Right atrium auricular region (tissue), 2 donors: ENCODE measurements around the gene HASPIN. TPM values are rescaled to one million over a fixed set of nuclear protein-coding genes. Genes with fewer than 3 reads are reported as not detected.

Source experiments
- DNase-seq: peaks from one replicate; pipeline ENCODE4 v3.0.0-alpha.2; 2019; ENCODE audit warnings: low spot score
- H3K27ac ChIP-seq, 2 donors: fragments of 200-600 bp; sonication (generic); 1 replicate in 1 of 2; 2 replicates in 1 of 2; pipeline ENCODE4 v1.5.1; 2016 to 2019
- H3K27me3 ChIP-seq, 2 donors: fragments of 200-600 bp; sonication (generic); one replicate each; pipeline versions ENCODE4 v1.5.1 to v1.6.0; 2017 to 2019
- H3K36me3 ChIP-seq: fragments of 200-600 bp; sonication (generic); one replicate; pipeline ENCODE4 v1.5.1; 2016
- H3K4me1 ChIP-seq, 2 donors: fragments of 200-600 bp; sonication (generic); one replicate each; pipeline versions ENCODE4 v1.5.1 to v1.6.0; 2017 to 2019
- H3K4me3 ChIP-seq, 2 donors: fragments of 200-600 bp; sonication (generic); 1 replicate in 1 of 2; 2 replicates in 1 of 2; pipeline ENCODE4 v1.5.1; 2017 to 2019; ENCODE audit warnings: mild to moderate bottlenecking in 1 of 2, moderate library complexity in 1 of 2
- H3K9me3 ChIP-seq, 2 donors: fragments of 200-600 bp; sonication (generic); one replicate each; pipeline ENCODE4 v1.5.1; 2019
- CTCF ChIP-seq, 2 donors: fragments of 200-600 bp; sonication (generic); IDR thresholded peaks; one replicate each; pipeline ENCODE4 v1.5.1; 2019; ENCODE audit warnings: antibody characterized with exemption in 2 of 2
- total RNA-seq, 2 donors: library from RNA; depleted of rRNA; stranded (reverse); fragments of >200 nt; gene quantifications; one replicate each; pipeline ENCODE4 v1.1.0, GENCODE V29; 2016

Gene HASPIN
- total RNA-seq, 2 donors from 2014 or later, result not detected

- Histone ChIP-seq H3K9me3 (no peaks in the 10 kb centered on the region), H3K36me3 (no peaks in the 10 kb centered on the region), H3K27me3 (no peaks in the 10 kb centered on the region), H3K27ac (no peak overlapping the region), H3K4me3 (no peak overlapping the region), H3K4me1 (peaks cover 0 to 18% of the 10 kb centered on the region in 2 donors)
- no peak for TF ChIP-seq CTCF (IDR thresholded peaks at IDR 0.05)
- DNase-seq, result no peak
Measured at GRCh38 chr17:3735515-3735914, 11.8 kb downstream of the HASPIN start.

GRCh38 chr17:3738562-3739295 is 15.0 kb downstream of the HASPIN start:
- no peak for TF ChIP-seq CTCF (IDR thresholded peaks at IDR 0.05)
- Histone ChIP-seq H3K27ac (peak overlapping the region; percentile 64 to 74), H3K27me3 (no peaks in the 10 kb centered on the region), H3K9me3 (no peaks in the 10 kb centered on the region), H3K4me3 (peak overlapping the region; percentile 10 to 32), H3K36me3 (no peaks in the 10 kb centered on the region), H3K4me1 (peaks cover 0 to 18% of the 10 kb centered on the region in 2 donors)
- DNase-seq, result no peak

DNA sequence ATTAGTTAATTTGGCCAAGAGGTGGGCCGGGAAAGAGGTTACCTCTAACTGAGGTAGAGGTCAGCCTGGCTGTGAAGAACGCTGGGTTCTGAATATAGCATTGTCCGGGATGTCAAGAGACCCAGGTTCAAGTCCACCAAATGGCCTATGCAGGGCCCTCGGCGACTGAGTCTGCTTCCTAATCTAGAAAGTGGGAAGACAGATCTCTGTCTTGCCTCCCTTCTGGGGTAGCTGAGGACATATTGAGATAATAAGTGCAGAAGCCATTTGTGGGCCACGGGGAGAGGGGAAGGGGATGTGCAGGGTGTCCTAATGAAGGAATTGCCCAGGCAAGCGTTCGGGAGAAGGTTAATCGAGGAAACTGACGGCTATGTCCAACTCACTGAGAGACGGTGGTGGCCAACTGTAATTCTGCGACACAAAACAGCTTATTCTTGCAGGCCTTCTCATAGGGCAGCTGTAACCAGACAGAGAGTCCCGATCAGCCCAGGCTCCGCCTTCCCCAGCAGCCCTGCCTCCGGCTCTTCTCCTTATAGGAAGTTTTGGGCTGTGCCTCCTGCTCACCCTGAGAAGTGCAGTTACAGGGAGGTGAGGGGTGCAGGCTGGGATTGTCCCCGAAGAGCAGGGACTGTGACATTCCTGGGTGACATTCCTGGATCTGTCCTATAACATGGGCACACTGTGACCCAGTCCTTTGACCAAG is 15.9 kb downstream of the HASPIN start:
- TF ChIP-seq CTCF (IDR thresholded peaks at IDR 0.05), result no peak
- Histone ChIP-seq H3K36me3 (no peaks in the 10 kb centered on the region), H3K27ac (no peak overlapping the region), H3K4me3 (no peak overlapping the region), H3K9me3 (no peaks in the 10 kb centered on the region), H3K27me3 (no peaks in the 10 kb centered on the region), H3K4me1 (peaks cover 0 to 18% of the 10 kb centered on the region in 2 donors)
- no peak for DNase-seq

- Histone ChIP-seq H3K9me3 (no peaks in the 10 kb centered on the region), H3K4me3 (no peak overlapping the region), H3K27ac (no peak overlapping the region), H3K4me1 (peaks cover 0 to 18% of the 10 kb centered on the region in 2 donors), H3K36me3 (no peaks in the 10 kb centered on the region), H3K27me3 (no peaks in the 10 kb centered on the region)
- no peak for TF ChIP-seq CTCF (IDR thresholded peaks at IDR 0.05)
- no peak for DNase-seq
Measured at GRCh38 chr17:3740611-3741073, 16.9 kb downstream of the HASPIN start.

GRCh38 chr17:3744014-3744413 is 20.3 kb downstream of the HASPIN start:
- Histone ChIP-seq H3K4me3 (no peak overlapping the region), H3K4me1 (no peaks in the 10 kb centered on the region), H3K36me3 (no peaks in the 10 kb centered on the region), H3K9me3 (no peaks in the 10 kb centered on the region), H3K27ac (no peak overlapping the region), H3K27me3 (no peaks in the 10 kb centered on the region)
- no peak for TF ChIP-seq CTCF (IDR thresholded peaks at IDR 0.05)
- no peak for DNase-seq
